Panc1 (cell line): Measurements from ENCODE around the gene CYS1. TPM values are rescaled to one million over a fixed set of nuclear protein-coding genes. Genes with fewer than 3 reads are reported as not detected.
A peak's percentile ranks its signal among the peaks of the same experiment; 100 is the strongest.

ENCODE experiments used
- ATAC-seq: fragments of 200-7000 bp; cut with Tn5 transposase; 2 replicates; pipeline ENCODE4 v1.9.1; 2020; ENCODE audit warnings: mild to moderate bottlenecking, moderate library complexity
- BruUV-seq: library from RNA; stranded (reverse); fragments of 400-500 nt; replicated peaks from 2 replicates; lab custom pipeline; 2021; lab: Mats Ljungman, UMichigan
- CTCF ChIA-PET: fragments of 300-600 bp; sonication (Branson Sonifier 250); formaldehyde crosslinking; loops from one replicate; lab custom pipeline; 2022; ENCODE audit warnings: antibody characterized with exemption; lab: Charles Lee
- POLR2A ChIA-PET: fragments of 300-600 bp; sonication (Branson Sonifier 250); formaldehyde crosslinking; loops from one replicate; lab custom pipeline; 2022; ENCODE audit warnings: antibody characterized with exemption; lab: Charles Lee
- DNase-seq: peaks from one replicate; pipeline ENCODE4 v3.0.0-alpha.2; 2010; ENCODE audit warnings: low read depth, low spot score
- H3K27ac ChIP-seq: 2 replicates; pipeline ENCODE4 v1.5.1; 2011; ENCODE audit warnings: mild to moderate bottlenecking, low read length, inconsistent platforms
- H3K27me3 ChIP-seq: fragments of 200-500 bp; sonication (Bioruptor generic); 2 replicates; pipeline ENCODE4 v1.6.0; 2014; ENCODE audit warnings: low read length, inconsistent platforms; ENCODE audit not compliant: control insufficient read depth, insufficient read depth
- H3K36me3 ChIP-seq: fragments of 200-500 bp; sonication (Bioruptor generic); 2 replicates; pipeline ENCODE4 v1.5.1; 2014; ENCODE audit warnings: inconsistent platforms, mild to moderate bottlenecking, low read length, moderate library complexity; ENCODE audit not compliant: control insufficient read depth, insufficient read depth
- H3K4me1 ChIP-seq: 2 replicates; pipeline ENCODE4 v1.5.1; 2011; ENCODE audit warnings: inconsistent platforms, mild to moderate bottlenecking, low read length, moderate library complexity; ENCODE audit not compliant: control insufficient read depth, insufficient read depth
- H3K4me3 ChIP-seq, 2 experiments: 2 replicates each; pipeline ENCODE4 v1.5.1; 2011 to 2012; ENCODE audit warnings: low read depth in 2 of 2, low read length in 2 of 2, mild to moderate bottlenecking in 2 of 2, inconsistent platforms in 1 of 2, moderate library complexity in 1 of 2
- H3K9me3 ChIP-seq: fragments of 200-500 bp; sonication (Bioruptor generic); 2 replicates; pipeline ENCODE4 v1.5.1; 2014; ENCODE audit warnings: low read depth, mild to moderate bottlenecking, inconsistent platforms, low read length, moderate library complexity; ENCODE audit not compliant: control insufficient read depth, insufficient read depth
- CTCF ChIP-seq: fragments of 450-650 bp; IDR thresholded peaks from 2 replicates; pipeline ENCODE4 v1.5.1; 2017; ENCODE audit warnings: mild to moderate bottlenecking
- POLR2AphosphoS5 ChIP-seq: IDR thresholded peaks from 2 replicates; pipeline ENCODE4 v1.6.1; 2012; ENCODE audit warnings: mild to moderate bottlenecking, low read depth, low read length, moderate library complexity
- SIN3A ChIP-seq: IDR thresholded peaks from 2 replicates; pipeline ENCODE4 v1.6.1; 2012; ENCODE audit warnings: low read depth, mild to moderate bottlenecking, low read length, moderate library complexity, borderline replicate concordance; ENCODE audit not compliant: insufficient read depth
- TCF7L2 ChIP-seq: IDR thresholded peaks from 2 replicates; pipeline ENCODE4 v1.6.1; 2011; ENCODE audit warnings: mild to moderate bottlenecking, low read depth, low read length, inconsistent platforms
- in situ Hi-C: cut with HindIII; loops from 2 replicates; pipeline ENCODE4 v1.10.0; 2016; ENCODE audit warnings: low sequenced_read_pairs, low pct_unique_long_range_greater_than_20kb
- intact Hi-C: fragments of 100-400 bp; cut with micrococcal nuclease; formaldehyde crosslinking; loops from one replicate; pipeline ENCODE4 v1.10.0; 2022; ENCODE audit not compliant: unreplicated experiment
- total RNA-seq: library from RNA; stranded (reverse); gene quantifications from one replicate; pipeline ENCODE4 v1.2.1, GENCODE V29; 2021; ENCODE audit not compliant: unreplicated experiment
- TF ChIP-seq, protein P1 (sequence below), 2 experiments: IDR thresholded peaks; 2 replicates each; pipeline ENCODE4 v1.6.1; 2011 to 2012; ENCODE audit warnings: low read depth in 2 of 2, control low read depth in 1 of 2, low read length in 1 of 2, mild to moderate bottlenecking in 1 of 2, moderate library complexity in 1 of 2; ENCODE audit not compliant: insufficient read depth in 1 of 2

CYS1 gene
- total RNA-seq, 1 experiment from 2014 or later, result 20.4 TPM

DNA sequence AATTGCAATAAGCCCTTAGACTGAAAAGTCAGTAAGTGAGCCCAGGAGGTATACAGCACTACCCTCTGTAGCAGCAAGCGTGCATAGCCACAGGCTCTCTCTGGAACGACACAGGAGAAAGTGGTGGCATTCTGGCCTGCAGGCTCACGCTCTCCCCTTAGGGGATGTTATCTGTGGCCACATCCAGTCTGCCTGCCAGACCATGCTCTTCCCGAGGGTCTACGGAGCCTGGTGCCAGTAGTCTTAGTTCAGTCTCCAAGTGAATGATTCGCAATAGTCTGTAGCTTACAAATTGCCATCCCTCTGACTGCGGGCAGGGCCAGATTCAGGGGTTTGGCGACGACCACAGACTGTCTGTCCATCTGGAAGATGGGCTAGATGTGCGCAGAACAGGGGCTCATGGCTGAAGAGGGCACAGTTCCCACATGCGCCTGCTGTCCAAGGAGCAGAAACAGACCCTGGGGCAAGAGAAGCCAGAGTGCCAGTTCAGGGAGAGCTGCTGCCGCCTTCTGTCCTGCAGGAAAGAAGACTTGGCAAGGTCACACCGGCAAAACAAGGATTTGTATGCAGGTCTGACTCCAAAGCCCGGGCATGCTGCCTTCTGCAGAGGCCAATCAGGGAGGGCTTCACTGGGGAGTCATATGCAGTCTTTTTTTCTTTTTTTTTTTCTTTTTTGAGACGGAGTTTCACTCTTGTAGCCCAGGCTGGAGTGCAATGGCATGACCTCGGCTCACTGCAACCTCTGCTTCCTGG lies 40.4 kb downstream of the CYS1 start:
- no peaks in the 10 kb centered on the region for H3K36me3 ChIP-seq
- intact Hi-C loops (no loop called here), in situ Hi-C loops (no loop called here)
- CTCF ChIA-PET, result interaction anchor here (0.7 kb wide), 2 partner anchors 210 to 366 kb away, joined by 8 read pairs; no protein-coding TSS in a partner anchor
- TF ChIP-seq SIN3A, result no peak
- TF ChIP-seq, protein P1, sequence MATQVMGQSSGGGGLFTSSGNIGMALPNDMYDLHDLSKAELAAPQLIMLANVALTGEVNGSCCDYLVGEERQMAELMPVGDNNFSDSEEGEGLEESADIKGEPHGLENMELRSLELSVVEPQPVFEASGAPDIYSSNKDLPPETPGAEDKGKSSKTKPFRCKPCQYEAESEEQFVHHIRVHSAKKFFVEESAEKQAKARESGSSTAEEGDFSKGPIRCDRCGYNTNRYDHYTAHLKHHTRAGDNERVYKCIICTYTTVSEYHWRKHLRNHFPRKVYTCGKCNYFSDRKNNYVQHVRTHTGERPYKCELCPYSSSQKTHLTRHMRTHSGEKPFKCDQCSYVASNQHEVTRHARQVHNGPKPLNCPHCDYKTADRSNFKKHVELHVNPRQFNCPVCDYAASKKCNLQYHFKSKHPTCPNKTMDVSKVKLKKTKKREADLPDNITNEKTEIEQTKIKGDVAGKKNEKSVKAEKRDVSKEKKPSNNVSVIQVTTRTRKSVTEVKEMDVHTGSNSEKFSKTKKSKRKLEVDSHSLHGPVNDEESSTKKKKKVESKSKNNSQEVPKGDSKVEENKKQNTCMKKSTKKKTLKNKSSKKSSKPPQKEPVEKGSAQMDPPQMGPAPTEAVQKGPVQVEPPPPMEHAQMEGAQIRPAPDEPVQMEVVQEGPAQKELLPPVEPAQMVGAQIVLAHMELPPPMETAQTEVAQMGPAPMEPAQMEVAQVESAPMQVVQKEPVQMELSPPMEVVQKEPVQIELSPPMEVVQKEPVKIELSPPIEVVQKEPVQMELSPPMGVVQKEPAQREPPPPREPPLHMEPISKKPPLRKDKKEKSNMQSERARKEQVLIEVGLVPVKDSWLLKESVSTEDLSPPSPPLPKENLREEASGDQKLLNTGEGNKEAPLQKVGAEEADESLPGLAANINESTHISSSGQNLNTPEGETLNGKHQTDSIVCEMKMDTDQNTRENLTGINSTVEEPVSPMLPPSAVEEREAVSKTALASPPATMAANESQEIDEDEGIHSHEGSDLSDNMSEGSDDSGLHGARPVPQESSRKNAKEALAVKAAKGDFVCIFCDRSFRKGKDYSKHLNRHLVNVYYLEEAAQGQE (IDR thresholded peaks at IDR 0.05; ENCODE audit: insufficient read depth in 1 of 2, low read depth in 2 of 2, low read length in 1 of 2), result no peak
- peaks cover 18% of the 10 kb centered on the region for H3K4me1 ChIP-seq
- POLR2A ChIA-PET, result interaction anchor here (0.6 kb wide), 1 partner anchor 461 kb away, joined by 3 read pairs; no protein-coding TSS in a partner anchor
- BruUV-seq, result no TSS peak
- H3K27ac ChIP-seq, result no peak overlapping the region
- DNase-seq (no peak), ATAC-seq (no peak)
- H3K9me3 ChIP-seq, result no peaks in the 10 kb centered on the region
- no peaks in the 10 kb centered on the region for H3K27me3 ChIP-seq
- H3K4me3 ChIP-seq, result no peak overlapping the region

DNA sequence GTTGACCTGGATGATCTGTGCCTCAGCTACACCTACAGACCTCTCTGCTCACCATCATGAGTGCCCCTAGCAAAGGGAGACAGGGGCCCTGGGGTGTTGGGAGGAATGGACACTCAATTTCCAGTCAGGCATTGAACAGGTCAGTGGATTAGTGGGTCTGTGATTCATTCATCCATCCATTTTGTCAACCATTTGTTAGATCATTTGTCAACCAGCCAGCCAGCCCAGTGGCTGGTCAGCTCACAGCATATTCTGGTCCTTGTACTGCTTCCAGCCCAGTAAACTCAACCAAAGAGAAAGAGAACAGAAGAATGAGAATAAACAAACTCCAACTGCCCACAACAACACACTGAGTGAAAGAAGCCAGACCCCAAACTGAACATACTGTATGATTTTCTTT lies 41.5 kb downstream of the CYS1 start:
- no peaks in the 10 kb centered on the region for H3K36me3 ChIP-seq

GRCh38 chr2:10038123-10038522 lies 42.1 kb downstream of the CYS1 start:
- Histone ChIP-seq H3K27ac (peak overlapping the region; percentile 44; the same call in 1 of the 2 replicates), H3K4me1 (peaks cover 18% of the 10 kb centered on the region), H3K27me3 (no peaks in the 10 kb centered on the region), H3K4me3 (no peak overlapping the region), H3K9me3 (no peaks in the 10 kb centered on the region), H3K36me3 (no peaks in the 10 kb centered on the region)
- TF ChIP-seq CTCF (no peak), TCF7L2 (no peak), POLR2AphosphoS5 (no peak), SIN3A (no peak)
- TF ChIP-seq, protein P1 (IDR thresholded peaks at IDR 0.05; ENCODE audit: insufficient read depth in 1 of 2, low read depth in 2 of 2, low read length in 1 of 2), result no peak
- no peak for ATAC-seq
- intact Hi-C loops (no loop called here), in situ Hi-C loops (no loop called here)
- no peak for DNase-seq
- CTCF ChIA-PET, result interaction anchor here (0.7 kb wide), 1 partner anchor 11 kb away, joined by 3 read pairs; no protein-coding TSS in a partner anchor
- no TSS peak for BruUV-seq
- POLR2A ChIA-PET, result interaction anchor here (1.0 kb wide), 1 partner anchor 194 kb away, joined by 3 read pairs; no protein-coding TSS in a partner anchor

More for the DNA sequence above, 41.5 kb downstream of the CYS1 start:
- Histone ChIP-seq H3K9me3 (no peaks in the 10 kb centered on the region), H3K4me1 (peaks cover 18% of the 10 kb centered on the region), H3K27me3 (no peaks in the 10 kb centered on the region), H3K27ac (peak overlapping the region; percentile 23; the same call in 1 of the 2 replicates), H3K4me3 (no peak overlapping the region)
- ChIA-PET POLR2A (interaction anchor here (1.0 kb wide), 1 partner anchor 195 kb away, joined by 3 read pairs; no protein-coding TSS in a partner anchor), CTCF (interaction anchor here (0.7 kb wide), 1 partner anchor 11 kb away, joined by 3 read pairs; no protein-coding TSS in a partner anchor)
- in situ Hi-C loops, result no loop called here
- intact Hi-C loops, result no loop called here
- BruUV-seq, result no TSS peak
- no peak for TF ChIP-seq SIN3A
- no peak for TF ChIP-seq TCF7L2
- DNase-seq, result no peak
- no peak for ATAC-seq
